Measurements from ENCODE around the gene CMTM8. TPM values are rescaled to one million over a fixed set of nuclear protein-coding genes. Genes with fewer than 3 reads are reported as not detected.

The CMTM8 gene
- total RNA-seq, 4 donors from 2014 or later, result 1.4 to 4.1 (median 2.9) TPM

DNA sequence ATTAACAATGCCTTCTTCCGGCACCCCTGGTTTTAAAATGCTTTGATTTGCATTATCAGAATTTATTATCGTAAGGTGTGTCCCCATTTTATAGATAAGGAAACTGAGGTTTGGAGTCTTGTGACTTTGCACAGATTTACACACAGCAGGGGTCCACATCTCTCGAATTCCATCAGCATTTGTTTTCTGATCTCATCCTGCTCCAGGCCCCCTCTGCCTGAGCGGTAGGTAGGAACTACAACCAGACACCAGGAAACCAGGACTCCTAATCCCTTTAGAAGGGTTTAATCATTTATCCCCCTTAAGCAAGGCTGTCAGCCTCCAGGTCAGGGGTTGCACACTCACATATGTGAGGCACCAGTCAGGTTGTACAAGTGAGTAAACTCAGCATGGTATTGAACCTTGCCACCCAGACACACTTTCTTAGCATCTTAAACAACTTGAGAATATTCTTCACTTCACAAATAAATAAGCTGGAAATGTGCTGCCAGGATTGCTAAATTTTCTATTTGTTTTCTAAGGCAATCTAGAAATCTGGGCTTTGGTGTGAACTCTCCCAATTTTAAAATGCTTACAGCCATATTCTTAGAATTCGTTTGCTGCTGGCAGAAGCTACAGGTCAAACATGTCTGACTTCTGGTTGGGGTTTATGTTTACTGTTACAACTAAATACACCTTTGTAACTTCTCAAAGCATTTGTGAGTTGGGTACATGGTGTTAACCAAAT is 121.4 kb downstream of the CMTM8 start:
- Histone ChIP-seq H3K4me3 (no peak overlapping the region), H3K36me3 (no peaks in the 10 kb centered on the region), H3K27ac (no peak overlapping the region), H3K9me3 (no peaks in the 10 kb centered on the region), H3K27me3 (no peaks in the 10 kb centered on the region), H3K4me1 (no peaks in the 10 kb centered on the region)
- TF ChIP-seq POLR2A (IDR thresholded peaks at IDR 0.05), result no peak
- TF ChIP-seq CTCF (IDR thresholded peaks at IDR 0.05 in 4 of 5, conservative IDR thresholded peaks at IDR 0.05 in 1 of 5), result no peak
- intact Hi-C loops (cut with DNase I; ENCODE audit: low total_unique reads), result no loop called here
- DNase-seq (no peak), ATAC-seq (no peak)
- in situ Hi-C loops (cut with MboI; ENCODE audit: low sequenced_read_pairs in 4 of 4), result loop anchor here in 1 of 4 donors (25.0 kb wide), 1 partner anchor 302 kb away; no protein-coding TSS in a partner anchor

DNA sequence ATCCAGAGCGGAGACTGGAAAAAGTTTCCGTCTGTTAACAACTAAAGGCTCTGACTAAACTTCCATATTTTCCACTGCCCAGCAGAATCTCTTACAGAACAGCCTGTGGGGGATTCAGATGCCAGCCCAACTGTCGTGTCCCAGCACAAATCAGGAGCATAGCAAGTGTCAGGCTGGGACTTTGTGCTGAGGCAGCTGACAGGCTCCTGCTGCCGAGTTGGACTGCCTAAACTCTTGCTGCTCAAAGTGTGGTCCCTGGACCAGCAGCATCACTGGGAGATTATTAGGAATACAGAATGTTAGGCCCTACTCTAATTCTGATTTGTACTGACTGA is 122.0 kb downstream of the CMTM8 start:
- H3K9me3 ChIP-seq, result no peaks in the 10 kb centered on the region
- in situ Hi-C loops (cut with MboI; ENCODE audit: low sequenced_read_pairs in 4 of 4) (loop anchor here in 1 of 4 donors (25.0 kb wide), 1 partner anchor 302 kb away; no protein-coding TSS in a partner anchor), intact Hi-C loops (cut with DNase I; ENCODE audit: low total_unique reads) (no loop called here)
- TF ChIP-seq CTCF (IDR thresholded peaks at IDR 0.05 in 4 of 5, conservative IDR thresholded peaks at IDR 0.05 in 1 of 5), result no peak
- no peaks in the 10 kb centered on the region for H3K36me3 ChIP-seq
- H3K4me3 ChIP-seq, result no peak overlapping the region
- no peaks in the 10 kb centered on the region for H3K27me3 ChIP-seq
- no peaks in the 10 kb centered on the region for H3K4me1 ChIP-seq
- DNase-seq (no peak), ATAC-seq (no peak)
- H3K27ac ChIP-seq, result no peak overlapping the region

DNA sequence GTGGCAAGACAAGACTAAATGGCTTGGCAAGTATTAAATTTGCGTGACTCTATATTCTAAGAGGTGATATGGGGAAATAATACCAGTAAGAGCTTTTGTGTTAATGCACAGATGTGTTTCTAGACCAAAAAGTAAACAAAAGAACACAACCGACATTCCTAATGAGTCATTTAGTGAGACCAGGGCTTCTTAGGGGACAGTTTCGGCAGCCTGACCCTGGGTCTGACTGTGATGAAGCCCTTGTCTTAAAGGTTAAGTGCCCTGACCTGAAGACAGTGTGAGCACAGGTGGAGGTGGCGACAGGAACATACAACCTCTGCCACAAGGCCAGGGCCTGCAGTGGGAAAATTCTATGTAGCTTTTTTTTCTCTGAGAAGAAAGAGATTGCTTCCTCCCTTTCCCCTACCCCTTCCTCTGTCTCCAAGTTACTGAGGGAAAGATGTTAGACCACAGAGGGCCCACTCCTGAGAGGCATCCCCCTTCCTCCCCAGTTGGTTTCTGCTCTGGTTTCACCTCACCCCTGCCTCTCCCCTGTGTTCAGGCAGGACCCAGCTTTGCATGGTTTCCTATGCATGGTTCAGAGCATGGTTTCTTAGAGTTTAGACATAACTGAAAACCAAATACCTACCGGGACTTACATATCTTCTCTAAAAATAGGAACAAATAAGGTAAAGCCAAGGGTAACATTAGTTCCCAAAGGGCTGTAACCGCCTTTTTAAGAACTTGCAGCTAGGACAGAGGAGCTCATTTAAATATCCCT is 128.3 kb downstream of the CMTM8 start:
- H3K9me3 ChIP-seq, result no peaks in the 10 kb centered on the region
- in situ Hi-C loops (cut with MboI; ENCODE audit: low sequenced_read_pairs in 4 of 4) (loop anchor here in 1 of 4 donors (25.0 kb wide), 1 partner anchor 295 kb away; no protein-coding TSS in a partner anchor), intact Hi-C loops (cut with DNase I; ENCODE audit: low total_unique reads) (no loop called here)
- H3K4me3 ChIP-seq, result no peak overlapping the region
- H3K4me1 ChIP-seq, result no peaks in the 10 kb centered on the region
- H3K36me3 ChIP-seq, result no peaks in the 10 kb centered on the region
- ATAC-seq (no peak), DNase-seq (no peak)
- TF ChIP-seq POLR2A (IDR thresholded peaks at IDR 0.05), result no peak
- TF ChIP-seq CTCF (IDR thresholded peaks at IDR 0.05 in 4 of 5, conservative IDR thresholded peaks at IDR 0.05 in 1 of 5), result no peak
- no peaks in the 10 kb centered on the region for H3K27me3 ChIP-seq
- H3K27ac ChIP-seq, result no peak overlapping the region

GRCh38 chr3:32367442-32367841 is 129.0 kb downstream of the CMTM8 start:
- intact Hi-C loops (cut with DNase I; ENCODE audit: low total_unique reads), result no loop called here
- Histone ChIP-seq H3K4me3 (no peak overlapping the region), H3K27ac (no peak overlapping the region), H3K4me1 (no peaks in the 10 kb centered on the region), H3K27me3 (no peaks in the 10 kb centered on the region), H3K9me3 (no peaks in the 10 kb centered on the region), H3K36me3 (no peaks in the 10 kb centered on the region)
- TF ChIP-seq CTCF (IDR thresholded peaks at IDR 0.05 in 4 of 5, conservative IDR thresholded peaks at IDR 0.05 in 1 of 5) (no peak), POLR2A (IDR thresholded peaks at IDR 0.05) (no peak)
- DNase-seq (no peak), ATAC-seq (no peak)
- in situ Hi-C loops (cut with MboI; ENCODE audit: low sequenced_read_pairs in 4 of 4), result loop anchor here in 1 of 4 donors (25.0 kb wide), 1 partner anchor 295 kb away; no protein-coding TSS in a partner anchor
